ENCODE measurements around the gene MYH9.
"Not testable (repeated sequence)": the region's sequence is repeated elsewhere in the genome, so short reads cannot be mapped to it uniquely, and the experiment has no call there.

MYH9 gene

DNA sequence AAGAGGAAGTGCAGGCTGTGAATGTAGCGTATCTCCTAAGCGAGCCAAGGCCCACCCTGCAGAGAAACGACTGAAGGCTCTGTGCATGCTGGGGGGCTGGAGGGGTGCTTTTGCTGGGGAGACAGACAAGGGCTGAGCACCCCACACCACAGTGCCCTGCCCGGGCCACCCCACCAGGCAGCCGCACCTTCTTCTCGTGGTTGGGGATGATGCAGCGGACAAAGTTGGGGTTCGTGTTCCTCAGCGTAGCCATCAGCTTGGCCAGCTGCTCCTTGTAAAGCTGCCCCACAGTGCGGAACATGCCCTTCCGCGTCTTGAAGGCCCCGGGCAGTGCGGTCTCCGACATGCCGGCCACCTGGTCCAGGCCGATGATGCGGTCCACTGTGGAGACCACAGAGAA lies 81.5 kb downstream of the MYH9 start:
- DNase-seq: no peak

DNA sequence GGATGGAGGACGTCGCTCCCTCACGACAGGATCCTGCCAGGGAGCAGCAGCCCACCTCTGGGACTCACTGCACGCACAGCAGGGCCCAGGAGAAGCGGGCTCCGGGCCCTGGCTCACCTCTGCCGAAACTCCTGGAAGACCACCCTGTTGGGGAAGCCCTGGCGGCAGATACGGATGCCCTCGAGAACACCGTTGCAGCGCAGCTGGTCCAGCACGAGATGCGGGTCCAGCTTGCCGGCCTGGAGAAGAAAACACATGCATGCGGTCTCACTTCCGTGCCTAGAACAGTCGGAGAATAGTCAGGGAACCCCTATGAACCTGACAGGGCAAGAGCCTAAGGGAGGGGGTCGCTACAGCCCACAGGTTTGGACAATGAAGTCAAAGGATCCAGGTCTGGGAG lies 82.0 kb downstream of the MYH9 start:
- no peak for DNase-seq

DNA sequence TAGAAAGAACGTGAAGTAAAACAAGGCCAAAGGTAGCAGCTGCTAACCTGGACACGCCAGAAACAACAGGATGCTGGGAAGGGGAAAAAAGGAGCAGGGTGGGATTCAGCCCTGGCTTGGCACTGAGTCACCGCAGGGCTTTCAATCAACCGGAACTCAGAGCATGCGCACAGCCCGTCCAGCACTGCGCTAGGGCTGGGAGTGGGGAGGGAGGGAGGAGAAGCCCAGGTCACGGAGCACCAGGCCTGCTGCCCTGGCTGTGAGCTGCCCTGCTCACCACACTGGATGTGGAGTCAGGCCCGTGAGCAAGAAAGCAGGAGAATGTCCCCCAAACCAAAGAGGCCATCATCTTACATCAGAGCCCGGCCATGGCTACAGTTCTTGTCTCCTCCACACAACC lies 83.3 kb downstream of the MYH9 start:
- no peak for DNase-seq

DNA sequence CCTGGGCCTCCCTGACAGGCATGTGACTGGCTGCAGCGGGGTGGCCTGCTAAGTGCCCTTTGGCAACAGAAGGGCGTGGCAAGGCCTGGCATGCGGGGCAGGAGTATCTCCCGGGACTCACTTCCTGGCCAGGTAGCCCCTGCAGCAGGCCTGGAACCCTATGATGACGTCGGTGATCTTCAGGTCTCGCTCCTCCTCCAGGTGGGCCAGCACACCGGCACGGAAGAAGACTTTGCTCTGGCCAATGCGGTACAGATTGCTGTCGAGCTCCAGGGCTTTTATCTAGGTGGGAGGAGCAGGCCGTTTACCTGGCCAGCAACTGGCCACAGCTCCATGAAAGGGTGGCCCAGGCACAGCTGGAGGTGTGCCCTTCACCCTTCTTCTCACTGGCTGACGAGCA lies 83.9 kb downstream of the MYH9 start:
- no peak for DNase-seq

DNA sequence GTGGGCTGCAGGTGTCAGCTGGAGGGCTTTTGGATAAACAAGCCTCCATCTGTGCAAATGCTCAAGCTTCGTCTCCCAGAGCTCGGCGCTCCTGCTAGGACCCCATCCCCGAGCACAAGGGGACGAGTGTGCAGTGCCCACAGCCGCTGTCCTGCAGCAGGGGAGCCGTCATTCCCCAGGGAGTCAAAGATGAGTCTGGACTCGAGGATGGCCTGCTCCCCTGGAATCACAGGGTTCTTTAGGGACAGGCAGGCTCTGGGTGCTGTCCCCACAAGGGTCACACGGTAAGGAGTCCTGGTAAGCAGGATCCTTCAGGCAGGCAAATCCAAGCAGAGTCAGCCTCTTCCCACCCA lies 84.7 kb downstream of the MYH9 start:
- DNase-seq: no peak

DNA sequence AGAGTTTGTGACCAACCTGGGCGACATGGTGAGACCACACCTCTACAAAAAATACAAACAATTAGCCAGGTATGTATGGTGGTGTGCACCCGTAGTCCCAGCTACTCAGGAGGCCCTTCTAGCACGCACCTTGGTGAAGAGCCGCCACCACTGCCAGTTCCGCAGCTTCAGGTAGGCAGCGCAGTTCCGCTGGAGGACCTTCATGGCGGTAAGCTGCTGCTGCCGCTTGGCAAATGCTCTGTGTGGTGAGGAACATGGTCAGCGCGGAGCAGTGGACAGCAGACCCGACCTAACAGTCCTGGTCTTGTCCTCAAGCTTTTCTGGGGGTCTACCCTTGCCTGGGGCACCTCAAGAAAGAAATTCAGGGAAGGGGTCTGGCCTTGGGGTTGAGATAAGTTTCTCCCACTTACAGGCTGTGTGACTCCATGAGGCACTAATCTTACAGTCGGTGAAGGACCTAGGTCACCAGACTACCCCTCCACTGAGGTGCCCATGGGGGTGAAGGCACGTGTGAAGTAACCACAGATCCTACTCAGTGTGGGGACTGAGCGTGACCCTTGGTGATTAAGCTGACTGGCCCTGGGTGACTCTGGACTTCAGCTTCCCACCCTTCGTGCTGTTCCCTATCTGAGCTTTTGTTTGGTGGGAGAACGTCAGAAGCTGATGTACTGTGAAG lies 85.2 kb downstream of the MYH9 start:
- no peak for DNase-seq

DNA sequence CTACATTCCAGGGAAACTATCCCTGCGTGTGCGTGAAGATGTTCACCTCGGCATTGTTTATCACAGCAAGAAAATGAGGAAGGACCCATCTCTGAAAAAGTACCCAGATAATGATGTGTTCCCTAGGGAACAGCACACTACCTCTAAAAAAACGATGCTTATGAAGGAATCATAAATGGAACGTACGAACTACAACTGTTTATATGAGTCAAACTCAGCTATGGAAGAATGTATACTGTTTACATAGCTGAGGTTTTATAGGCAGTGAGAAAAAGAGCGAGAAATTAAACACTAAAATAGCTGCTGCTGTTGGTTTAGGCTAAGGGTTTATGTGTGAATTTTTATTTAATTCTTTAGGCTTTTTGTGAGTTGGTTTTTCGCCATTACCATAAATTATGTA lies 85.9 kb downstream of the MYH9 start:
- DNase-seq: no peak

DNA sequence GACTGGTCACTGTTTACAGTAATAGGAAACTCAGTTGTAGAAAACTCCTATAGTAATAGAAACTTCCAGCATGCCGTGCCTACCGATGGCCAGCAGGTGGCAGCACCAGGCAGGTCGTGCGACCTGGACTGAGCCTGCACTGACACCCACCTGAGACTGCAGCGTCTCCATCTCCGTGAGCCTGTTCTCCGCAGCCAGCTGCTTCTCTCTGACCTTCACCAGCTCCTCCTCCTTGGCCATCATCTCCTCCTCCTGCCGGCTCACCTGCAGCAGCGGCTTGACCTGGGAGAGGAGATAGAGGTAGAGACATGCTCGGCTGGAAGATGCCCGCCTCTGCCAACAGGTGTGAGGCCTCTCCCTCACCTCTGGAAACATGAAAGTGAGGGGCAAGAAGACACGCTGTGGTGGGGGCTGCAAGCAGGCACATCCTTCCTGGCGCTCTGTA lies 86.4 kb downstream of the MYH9 start:
- DNase-seq: peak; percentile 79

DNA sequence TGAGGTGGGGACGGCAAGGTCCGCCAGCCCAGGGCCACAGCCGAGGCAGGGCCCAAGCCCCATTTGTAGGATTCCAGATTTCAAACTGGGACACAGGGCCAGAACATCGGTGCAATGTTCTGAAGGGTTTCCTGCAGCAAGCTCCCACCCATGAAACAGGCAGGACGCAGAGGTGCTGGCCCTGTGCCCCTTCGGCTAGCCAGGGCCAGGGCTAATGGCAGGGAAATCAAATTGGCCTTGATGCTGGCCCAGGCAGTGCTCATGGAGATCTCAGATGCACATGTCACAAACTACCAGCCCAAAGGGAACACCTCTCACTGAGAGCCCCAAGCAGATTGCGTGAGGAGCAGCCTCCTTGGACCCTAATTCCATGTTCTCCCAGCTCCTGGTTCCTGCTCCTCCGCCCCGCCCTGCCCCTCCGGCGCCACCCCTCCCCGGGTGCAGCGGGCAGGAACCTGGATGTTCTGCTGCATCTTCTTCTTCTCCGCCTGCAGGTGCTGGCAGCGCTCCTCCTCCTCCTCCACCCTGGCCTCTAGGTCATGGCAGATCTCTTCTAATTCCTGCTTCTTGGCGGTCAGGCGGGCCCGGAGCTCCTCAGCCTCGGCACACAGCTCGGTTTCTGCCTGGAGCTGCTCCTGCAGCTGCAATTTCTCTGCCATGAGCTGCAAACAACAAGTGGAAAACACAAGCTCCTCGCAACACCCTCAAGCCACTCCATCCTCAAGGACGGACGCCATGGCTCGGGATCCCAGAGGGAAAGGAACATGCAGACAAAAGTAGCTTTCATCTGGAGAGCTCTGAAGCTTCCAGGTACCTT lies 87.2 kb downstream of the MYH9 start:
- DNase-seq: no peak

DNA sequence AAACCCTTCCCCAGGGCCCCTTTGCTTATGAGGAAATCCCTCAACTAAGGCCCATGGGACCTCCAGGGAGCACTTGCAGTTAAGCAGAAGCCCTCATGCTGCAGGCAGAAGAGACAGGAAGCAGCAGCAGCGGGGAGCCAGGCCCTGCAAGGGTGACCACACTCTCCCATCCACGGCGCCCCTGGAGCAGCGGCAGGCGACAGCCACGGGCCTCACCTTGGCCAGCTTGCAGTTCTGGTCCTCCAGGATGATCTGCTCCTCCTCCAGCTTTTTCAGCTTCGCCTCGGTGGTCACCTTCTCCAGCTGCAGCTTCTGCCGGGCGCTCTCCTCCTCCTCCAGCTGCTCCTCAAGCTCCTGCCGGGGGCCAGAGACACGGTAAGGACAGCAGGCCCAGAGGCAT lies 87.9 kb downstream of the MYH9 start:
- no peak for DNase-seq

DNA sequence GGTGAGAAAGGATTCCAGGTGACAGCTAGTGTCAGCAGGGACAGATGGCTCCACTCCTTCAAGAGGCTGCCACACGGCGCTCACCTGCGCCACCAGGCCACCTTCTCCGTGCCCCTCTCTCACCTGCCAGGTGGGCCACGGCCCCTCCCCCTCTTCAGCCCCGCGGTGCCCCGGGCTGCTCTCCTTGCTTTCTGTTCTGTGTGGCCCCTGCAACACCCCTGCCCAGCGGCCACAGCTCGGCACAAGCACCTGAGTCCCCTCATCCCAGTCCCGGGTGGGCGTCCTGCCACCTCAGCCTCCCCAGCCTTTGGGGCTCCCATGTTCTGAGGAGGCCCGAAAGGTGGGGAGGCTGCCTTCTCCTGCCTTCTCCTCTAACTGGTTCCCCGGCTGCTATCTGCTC lies 88.5 kb downstream of the MYH9 start:
- no peak for DNase-seq

DNA sequence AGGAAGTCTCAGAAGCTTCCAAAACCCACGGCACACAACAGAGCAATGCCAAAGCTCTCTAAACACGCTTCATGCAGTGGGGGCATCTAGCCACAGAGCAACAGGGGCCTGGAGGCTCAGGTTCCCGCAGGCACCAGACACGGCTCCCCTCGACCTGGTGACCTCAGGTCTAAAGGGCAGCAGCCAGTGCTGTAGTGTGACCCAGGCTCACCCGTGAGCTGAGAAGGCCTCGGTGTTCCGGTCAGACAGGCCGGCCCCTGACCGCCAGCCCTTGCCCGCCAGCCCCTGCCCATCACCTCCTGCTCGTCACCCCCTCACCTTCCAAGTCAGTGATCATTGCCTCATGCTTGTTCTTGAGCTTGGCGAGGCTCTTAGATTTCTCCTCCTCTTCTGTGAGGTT lies 89.2 kb downstream of the MYH9 start:
- no peak for DNase-seq

DNA sequence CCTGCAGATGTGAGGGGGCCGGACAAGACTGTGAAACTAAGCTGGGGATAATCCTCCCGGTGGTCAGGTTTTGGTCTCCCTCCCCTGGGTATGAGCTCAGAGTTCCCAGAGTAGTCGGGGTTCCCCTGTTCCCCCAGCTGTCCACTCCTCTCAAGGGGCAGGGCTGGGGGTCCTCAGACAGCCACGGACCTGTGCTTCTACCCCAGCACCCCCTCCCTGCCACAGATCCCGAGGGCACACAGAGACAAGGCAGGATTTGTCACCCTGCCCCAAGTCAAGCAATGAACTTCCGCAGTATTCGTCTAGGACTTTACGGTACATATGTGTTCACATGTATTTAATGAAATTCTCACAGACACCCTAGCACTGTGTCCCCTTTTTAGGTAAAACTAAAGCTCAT lies 89.6 kb downstream of the MYH9 start:
- DNase-seq: no peak

DNA sequence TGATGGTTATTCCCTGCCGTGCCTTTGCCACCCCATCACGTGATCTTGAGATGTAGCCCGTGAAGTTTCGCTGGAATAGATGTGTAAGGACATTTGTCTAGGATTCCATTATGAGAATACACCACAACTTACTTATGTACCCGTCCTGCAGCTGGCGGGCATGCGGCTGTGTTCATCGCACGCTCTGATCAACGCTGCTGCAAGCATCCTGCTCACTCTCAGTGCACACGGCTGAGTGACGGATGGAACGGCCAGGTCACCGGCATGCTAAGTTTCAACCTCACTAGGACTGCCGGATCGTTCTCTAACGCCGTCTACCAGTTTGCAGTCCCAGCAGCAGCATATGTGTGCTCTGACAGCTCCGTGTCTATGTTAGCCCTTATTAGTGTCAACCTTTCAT lies 90.2 kb downstream of the MYH9 start:
- no peak for DNase-seq

DNA sequence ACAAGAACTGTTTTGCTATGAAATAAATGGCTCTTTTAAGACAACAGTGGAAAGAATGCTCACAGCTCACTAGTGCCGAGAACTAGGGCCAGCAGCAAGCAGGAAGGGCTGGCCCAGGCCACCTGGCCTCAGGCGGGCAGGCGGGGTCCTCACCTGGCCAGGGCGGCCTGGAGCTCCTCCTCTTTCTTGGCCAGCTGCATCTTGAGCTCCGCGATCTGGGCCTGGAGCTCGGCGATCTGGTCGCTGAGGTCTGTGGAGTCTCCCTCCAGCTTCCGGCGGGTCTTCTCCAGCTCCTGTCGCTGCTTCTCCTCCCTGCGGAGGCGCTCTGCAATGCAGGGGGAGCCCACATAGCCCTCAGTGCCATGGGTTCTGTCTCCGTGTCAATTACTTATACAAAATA lies 91.1 kb downstream of the MYH9 start:
- DNase-seq: no peak

DNA sequence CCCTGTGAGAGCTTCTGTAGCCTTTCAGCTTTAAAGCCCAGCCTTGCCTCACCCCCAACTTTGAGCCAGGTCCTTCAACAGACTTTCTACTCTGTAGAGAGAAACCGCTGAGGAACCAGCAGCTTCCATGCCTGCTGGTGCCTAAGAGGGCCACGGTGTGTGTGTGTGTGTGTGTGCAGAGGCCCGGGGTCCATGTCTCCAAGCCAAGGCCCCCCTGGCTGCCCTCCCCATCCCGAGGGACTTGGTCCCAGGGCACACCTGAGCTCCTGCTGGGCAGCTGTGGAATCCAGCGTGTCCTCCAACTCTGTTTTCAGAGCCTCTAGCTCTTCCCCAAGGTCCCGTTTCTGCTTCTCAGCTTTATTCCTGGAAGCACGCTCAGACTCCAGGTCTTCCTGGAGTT lies 92.5 kb downstream of the MYH9 start:
- DNase-seq: no peak

DNA sequence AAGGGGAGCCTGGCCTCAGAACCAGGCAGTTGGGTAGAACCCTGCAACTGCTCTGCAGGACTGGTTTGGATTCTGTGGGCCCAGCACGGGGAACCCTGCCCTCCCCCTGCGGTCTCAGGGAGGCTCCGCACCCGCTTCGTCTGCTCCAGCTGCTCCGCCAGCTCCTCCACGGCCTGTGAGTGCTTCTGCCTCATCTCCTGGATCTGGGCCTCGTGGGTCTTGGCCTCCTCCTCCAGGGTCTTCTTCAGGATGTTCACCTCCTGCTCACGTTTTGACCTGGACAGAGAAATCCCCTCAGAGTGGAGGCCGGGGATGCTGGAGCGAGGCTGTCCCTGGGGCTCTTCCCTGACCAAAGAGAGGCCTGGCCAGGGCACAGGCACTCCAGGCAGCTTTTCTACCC lies 93.0 kb downstream of the MYH9 start:
- DNase-seq: no peak

DNA sequence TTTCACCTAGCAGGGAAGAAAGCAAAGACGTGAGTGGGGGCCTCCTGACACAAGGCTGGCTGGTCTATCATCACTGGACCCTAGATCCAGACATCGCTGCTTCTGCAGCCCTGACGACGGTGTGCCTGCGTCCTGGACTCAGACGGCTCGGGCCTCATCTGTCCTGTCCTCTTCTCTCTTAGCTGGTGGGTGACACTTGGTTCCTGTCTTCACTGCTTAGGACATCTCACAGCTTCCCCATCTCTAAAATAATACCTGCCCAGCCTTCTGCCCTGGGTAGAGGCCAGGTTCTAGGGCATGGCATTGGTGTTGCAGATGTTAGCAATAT lies 93.5 kb downstream of the MYH9 start:
- DNase-seq: no peak

DNA sequence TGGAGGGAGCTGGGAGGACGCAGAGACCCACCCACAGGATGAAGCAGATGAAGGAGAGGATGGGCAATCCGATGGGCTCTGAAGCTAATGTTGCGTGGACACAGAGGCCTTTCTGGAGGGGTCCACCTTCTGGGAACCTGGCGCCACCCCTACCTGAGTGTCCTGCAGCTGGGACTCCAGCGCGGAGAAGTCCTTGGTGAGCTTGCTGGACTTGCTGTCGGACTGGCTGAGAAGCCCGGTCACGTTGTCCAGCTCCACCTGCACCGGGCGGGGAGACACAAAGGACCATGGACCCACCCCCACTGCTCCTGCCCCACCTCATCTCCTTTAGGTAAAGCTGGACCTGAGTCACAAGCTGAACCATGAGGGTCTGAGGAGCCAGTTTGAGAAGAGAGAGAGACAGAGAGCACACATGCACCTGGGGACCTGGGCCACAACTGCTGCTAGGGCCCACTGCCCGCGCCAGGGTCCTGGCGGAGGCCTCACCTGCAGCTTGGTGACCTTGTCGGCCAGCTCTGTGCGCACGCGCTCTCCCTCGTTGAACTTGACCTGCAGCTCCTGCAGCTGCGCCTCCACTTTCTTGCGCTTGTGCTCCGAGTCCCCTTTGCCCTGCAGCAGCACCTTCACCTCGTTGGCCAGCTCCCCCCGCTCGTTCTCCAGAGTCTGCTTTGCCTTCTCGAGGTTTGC lies 94.0 kb downstream of the MYH9 start:
- no peak for DNase-seq

DNA sequence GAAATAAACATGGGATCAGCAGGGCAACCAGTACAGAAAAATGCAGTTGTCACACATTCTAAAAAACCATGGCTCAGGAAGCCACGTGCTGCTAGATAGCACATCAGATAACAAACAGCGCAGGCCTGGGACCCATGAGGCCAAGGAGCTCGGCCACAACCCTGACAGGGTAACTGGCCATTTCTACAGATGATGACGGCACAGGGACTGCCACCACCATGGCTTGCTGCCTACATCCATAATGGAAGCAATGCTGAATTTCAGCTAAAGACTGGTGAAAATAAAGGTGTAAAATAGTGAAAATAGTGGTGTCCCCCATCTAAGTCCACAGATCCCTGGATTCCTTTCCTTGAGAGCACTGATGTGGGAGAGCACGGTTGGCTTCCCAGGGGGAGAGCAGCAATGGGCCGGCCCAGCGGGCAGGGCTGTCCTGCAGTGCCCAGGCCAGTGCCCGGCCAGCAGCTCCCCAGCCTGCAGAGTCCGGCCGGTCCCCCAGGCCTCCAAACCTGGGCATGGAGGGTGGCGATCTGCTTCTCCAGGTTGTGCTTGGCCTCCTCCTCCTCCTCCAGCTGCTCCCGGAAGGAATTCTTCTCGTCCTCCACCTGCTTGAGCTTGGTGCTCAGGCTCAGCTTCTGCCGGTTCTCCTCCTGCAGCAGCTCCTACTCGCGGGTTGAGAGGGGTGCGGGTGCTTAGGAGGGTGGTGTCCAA lies 94.8 kb downstream of the MYH9 start:
- DNase-seq: no peak

DNA sequence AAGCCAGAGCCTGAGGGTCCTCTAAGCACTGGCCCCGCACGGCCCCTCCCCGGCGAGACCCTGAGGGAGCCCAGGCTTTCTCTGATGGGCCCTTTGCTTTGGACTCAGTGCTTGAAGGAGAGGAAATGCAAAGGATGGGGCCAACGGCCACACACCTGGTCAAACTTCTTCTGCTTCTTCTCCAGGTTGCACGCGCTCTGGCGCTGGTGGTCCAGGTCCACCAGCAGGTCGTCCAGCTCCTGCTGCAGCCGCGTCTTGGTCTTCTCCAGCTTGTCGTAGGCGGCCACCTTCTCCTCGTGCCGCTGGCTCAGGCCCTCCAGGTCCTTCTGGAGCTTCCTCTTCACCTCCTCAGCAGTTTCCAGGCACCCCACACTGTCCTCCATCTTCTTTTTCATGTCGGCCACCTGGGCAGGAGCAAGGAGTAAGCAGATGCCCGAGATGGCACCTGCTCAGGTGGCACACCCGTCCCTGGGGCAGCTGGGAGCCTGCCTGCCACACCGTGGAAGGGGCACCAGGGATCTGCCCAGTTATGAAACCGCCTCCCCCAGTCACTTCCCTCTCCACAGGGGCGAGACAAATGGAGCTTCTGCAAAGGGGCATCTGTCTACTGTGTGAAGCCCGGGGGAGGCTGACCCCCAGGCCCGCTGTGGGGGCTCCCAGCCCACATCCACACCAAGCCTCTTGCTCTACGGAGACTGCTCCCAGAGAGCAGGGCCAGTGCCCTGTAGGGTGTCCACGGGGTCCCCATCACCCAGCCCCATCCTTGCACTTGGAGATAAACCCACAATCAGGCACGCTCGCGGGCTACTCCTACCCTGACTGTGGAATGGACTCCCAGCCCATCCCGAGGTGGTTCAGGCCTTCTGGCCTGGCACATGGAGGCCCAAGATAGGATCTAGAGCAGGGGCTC lies 95.7 kb downstream of the MYH9 start:
- no peak for DNase-seq

DNA sequence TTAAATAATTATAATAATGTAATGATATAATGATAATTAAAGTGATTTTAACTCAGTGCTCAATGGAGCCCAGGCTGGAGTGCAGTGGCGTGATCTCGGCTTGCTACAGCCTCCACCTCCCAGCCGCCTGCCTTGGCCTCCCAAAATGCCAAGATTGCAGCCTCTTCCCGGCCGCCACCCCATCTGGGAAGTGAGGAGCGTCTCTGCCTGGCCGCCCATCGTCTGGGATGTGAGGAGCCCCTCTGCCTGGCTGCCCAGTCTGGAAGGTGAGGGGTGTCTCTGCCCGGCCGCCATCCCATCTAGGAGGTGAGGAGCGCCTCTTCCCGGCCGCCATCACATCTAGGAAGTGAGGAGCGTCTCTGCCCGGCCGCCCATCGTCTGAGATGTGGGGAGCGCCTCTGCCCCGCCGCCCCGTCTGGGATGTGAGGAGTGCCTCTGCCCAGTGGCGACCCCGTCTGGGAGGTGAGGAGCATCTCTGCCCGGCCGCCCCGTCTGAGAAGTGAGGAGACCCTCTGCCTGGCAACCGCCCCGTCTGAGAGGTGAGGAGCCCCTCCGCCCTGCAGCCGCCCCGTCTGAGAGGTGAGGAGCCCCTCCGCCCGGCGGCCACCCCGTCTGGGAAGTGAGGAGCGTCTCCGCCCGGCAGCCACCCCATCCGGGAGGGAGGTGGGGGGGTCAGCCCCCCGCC lies 97.2 kb downstream of the MYH9 start:
- DNase-seq: not testable (repeated sequence)
